Upper lobe of left lung (tissue), 6 donors: Measurements from ENCODE around the gene FOSL2. TPM values are rescaled to one million over a fixed set of nuclear protein-coding genes. Genes with fewer than 3 reads are reported as not detected.

Experiments used
- ATAC-seq, 2 donors: fragments of 200-7000 bp; cut with Tn5 transposase; one replicate each; pipeline ENCODE4 v1.9.1; 2022; ENCODE audit warnings: mild to moderate bottlenecking in 2 of 2, moderate library complexity in 2 of 2; ENCODE audit not compliant: low FRiP score in 2 of 2
- DNase-seq, 2 donors: peaks; one replicate each; pipeline ENCODE4 v3.0.0-alpha.2; 2019 to 2020
- H3K27ac ChIP-seq, 4 donors: fragments of 200-600 bp; sonication (generic); one replicate each; pipeline ENCODE4 v1.5.1; 2016 to 2019
- H3K27me3 ChIP-seq, 4 donors: fragments of 200-600 bp; sonication (generic); one replicate each; pipeline ENCODE4 v1.5.1; 2017 to 2019
- H3K36me3 ChIP-seq, 4 donors: fragments of 200-600 bp; sonication (generic); one replicate each; pipeline ENCODE4 v1.5.1; 2016 to 2019
- H3K4me1 ChIP-seq, 4 donors: fragments of 200-600 bp; sonication (generic); one replicate each; pipeline ENCODE4 v1.5.1; 2018 to 2019
- H3K4me3 ChIP-seq, 4 donors: fragments of 200-600 bp; sonication (generic); one replicate each; pipeline ENCODE4 v1.5.1; 2017 to 2019; ENCODE audit warnings: mild to moderate bottlenecking in 2 of 4, moderate library complexity in 1 of 4
- H3K9me3 ChIP-seq, 4 donors: fragments of 200-600 bp; sonication (generic); one replicate each; pipeline ENCODE4 v1.5.1; 2018 to 2019
- EP300 ChIP-seq, 4 donors: sonication (generic); formaldehyde crosslinking; IDR thresholded peaks; one replicate each; pipeline ENCODE4 v1.5.1; 2017; ENCODE audit warnings: antibody characterized with exemption in 4 of 4, control low read depth in 2 of 4
- POLR2A ChIP-seq, 4 donors: fragments of 450-650 bp; IDR thresholded peaks; one replicate each; pipeline ENCODE4 v1.5.1; 2016 to 2017; ENCODE audit warnings: antibody characterized with exemption in 4 of 4, mild to moderate bottlenecking in 2 of 4
- POLR2AphosphoS5 ChIP-seq, 2 donors: sonication (generic); formaldehyde crosslinking; IDR thresholded peaks; one replicate each; pipeline ENCODE4 v1.5.1; 2017; ENCODE audit warnings: antibody characterized with exemption in 2 of 2
- WGBS, 2 donors: methylation state at CpG; one replicate each; pipeline ENCODE4 v1.1.5; 2017 to 2018; 5-methylcytosine and 5-hydroxymethylcytosine counted together
- total RNA-seq, 6 donors: library from RNA; depleted of rRNA in 4 of 6; stranded (reverse); fragments of >200 nt in 4 of 6; gene quantifications; one replicate each; pipeline versions ENCODE4 v1.1.0 to v1.2.1, GENCODE V29; 2016 to 2021
- TF ChIP-seq, protein P1 (sequence below), 6 experiments: fragments of 450-650 bp in 4 of 6; fragments of 200-600 bp in 2 of 6; sonication (generic) in 2 of 6; IDR thresholded peaks; one replicate each; pipeline ENCODE4 v1.5.1; 2016 to 2019; ENCODE audit warnings: antibody characterized with exemption in 6 of 6
- donor health status: DM: no; HTN: no; CAD: no; lungs with moderate emphysema.
- donor health status: DM: no; HTN: yes; CAD: no; lungs with severe emphysema.

Gene FOSL2
- total RNA-seq, 6 donors from 2014 or later = 71.0 to 137 (median 91.0) TPM

DNA sequence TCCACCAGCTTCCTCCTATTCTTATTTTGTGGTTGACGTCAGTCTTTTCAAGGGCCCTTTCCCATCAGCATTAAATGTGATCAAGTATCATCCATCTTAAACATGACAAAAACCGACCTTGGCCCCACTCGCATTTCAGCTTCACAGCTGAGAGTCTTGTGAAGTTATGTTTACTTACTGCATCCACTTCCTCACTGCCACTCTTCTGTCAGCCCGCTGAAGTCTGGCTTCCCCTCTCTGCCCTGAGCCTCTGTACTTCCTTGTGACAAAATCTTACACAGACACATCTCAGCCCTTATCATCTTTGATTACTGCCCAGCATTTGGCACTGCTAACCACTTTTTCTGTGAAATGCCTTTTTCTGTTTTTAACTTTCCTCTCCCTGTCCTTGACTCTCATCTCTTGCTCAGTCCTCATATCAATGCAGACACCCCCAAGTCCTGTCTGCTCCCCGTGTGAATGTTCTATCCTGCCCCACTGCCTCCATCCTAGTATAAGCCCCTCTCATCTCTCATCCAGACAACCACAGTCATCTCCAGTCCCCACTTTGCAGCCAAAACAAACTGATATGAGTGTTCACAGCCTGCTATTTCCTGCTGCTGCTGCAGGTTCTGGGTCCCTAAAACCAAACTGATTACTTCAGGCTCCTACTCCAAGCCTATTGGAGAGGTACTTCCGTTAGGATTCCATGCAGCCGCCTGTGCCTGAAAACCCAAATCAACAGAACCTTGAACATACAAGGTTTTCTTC is 31.4 kb downstream of the FOSL2 start:
- Histone ChIP-seq H3K36me3 (no peaks in the 10 kb centered on the region), H3K4me1 (peaks cover 13 to 21% (median 18%) of the 10 kb centered on the region in 4 donors), H3K27me3 (no peaks in the 10 kb centered on the region), H3K27ac (peak overlapping the region; percentile 40 to 73 (median 66)), H3K4me3 (no peak overlapping the region), H3K9me3 (no peaks in the 10 kb centered on the region)
- 13 to 18% methylated on average over 5 to 7 of the region's 7 CpGs for WGBS, 2 donors
- DNase-seq (peak in 1 of 2 donors; percentile 76), ATAC-seq (peak; percentile 53 to 64)
- peak in 1 of 2 donors; percentile 23 for TF ChIP-seq POLR2AphosphoS5 (IDR thresholded peaks at IDR 0.05)
- TF ChIP-seq, protein P1, sequence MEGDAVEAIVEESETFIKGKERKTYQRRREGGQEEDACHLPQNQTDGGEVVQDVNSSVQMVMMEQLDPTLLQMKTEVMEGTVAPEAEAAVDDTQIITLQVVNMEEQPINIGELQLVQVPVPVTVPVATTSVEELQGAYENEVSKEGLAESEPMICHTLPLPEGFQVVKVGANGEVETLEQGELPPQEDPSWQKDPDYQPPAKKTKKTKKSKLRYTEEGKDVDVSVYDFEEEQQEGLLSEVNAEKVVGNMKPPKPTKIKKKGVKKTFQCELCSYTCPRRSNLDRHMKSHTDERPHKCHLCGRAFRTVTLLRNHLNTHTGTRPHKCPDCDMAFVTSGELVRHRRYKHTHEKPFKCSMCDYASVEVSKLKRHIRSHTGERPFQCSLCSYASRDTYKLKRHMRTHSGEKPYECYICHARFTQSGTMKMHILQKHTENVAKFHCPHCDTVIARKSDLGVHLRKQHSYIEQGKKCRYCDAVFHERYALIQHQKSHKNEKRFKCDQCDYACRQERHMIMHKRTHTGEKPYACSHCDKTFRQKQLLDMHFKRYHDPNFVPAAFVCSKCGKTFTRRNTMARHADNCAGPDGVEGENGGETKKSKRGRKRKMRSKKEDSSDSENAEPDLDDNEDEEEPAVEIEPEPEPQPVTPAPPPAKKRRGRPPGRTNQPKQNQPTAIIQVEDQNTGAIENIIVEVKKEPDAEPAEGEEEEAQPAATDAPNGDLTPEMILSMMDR (IDR thresholded peaks at IDR 0.05) = no peak

DNA sequence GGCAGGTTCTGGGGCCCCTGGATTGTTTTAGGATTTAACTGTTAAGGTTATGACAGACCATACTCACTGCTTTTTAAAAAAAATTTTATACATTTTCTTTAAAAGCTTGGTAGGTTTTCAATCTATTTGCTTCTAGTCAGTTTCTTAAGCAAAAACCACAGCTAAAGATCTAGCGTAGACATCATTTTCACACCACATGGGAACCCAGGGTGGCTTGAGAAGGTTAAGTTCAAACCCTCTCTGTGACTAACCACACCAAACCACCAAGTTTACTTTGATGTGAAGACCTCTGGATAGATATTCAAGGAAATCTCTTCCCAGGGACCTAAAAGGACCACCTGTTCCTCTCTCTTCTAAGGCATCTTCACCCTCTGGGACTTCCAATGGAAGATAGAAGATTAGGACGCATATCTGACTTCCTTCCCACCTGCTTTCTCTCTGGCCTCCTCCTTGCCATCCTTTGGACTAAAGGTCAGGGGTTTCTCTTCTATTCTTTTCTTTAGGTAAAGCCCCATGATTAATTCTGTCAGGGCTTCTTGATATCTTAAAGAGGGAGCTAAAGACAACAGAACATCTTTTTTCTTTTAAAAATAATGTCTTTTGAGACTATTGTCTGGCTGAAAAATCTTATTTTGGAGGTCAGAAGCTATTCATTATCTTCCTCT is 32.3 kb downstream of the FOSL2 start:
- ATAC-seq = no peak
- H3K27me3 ChIP-seq = no peaks in the 10 kb centered on the region
- H3K27ac ChIP-seq = no peak overlapping the region
- 71 to 84% methylated on average over 2 of the region's 2 CpGs for WGBS, 2 donors
- peaks cover 13 to 21% (median 18%) of the 10 kb centered on the region in 4 donors for H3K4me1 ChIP-seq
- H3K36me3 ChIP-seq = no peaks in the 10 kb centered on the region
- H3K4me3 ChIP-seq = no peak overlapping the region
- H3K9me3 ChIP-seq = no peaks in the 10 kb centered on the region
- TF ChIP-seq POLR2A (IDR thresholded peaks at IDR 0.05) (no peak), EP300 (IDR thresholded peaks at IDR 0.05) (no peak), POLR2AphosphoS5 (IDR thresholded peaks at IDR 0.05) (no peak)
- TF ChIP-seq, protein P1 (IDR thresholded peaks at IDR 0.05) = no peak
- DNase-seq = no peak

DNA sequence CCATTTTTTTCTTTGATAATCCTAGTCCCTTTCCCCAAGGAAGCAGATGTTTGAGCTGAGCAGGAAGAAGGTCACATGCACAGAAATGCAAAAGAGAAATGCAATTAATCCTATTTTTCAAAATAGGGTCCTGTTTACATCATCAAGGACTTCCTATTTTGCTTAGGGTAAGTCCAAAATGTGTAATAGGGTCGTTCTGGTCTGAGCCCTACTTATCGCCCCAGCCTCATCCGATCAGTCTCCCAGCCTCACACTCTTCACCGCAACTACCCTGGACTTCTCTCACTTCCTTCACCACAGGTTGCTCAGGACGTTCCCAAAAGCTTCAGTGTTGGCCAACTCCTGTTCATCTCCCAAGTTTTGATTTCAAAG is 32.8 kb downstream of the FOSL2 start:
- DNase-seq = no peak
- Histone ChIP-seq H3K27ac (no peak overlapping the region), H3K4me1 (peaks cover 13 to 21% (median 18%) of the 10 kb centered on the region in 4 donors), H3K4me3 (no peak overlapping the region), H3K9me3 (no peaks in the 10 kb centered on the region), H3K36me3 (no peaks in the 10 kb centered on the region), H3K27me3 (no peaks in the 10 kb centered on the region)
- WGBS, 2 donors = 70 to 74% methylated on average over 5 of the region's 5 CpGs
- ATAC-seq = no peak
- no peak for TF ChIP-seq POLR2A (IDR thresholded peaks at IDR 0.05)
- no peak for TF ChIP-seq EP300 (IDR thresholded peaks at IDR 0.05)
- TF ChIP-seq, protein P1 (IDR thresholded peaks at IDR 0.05) = no peak
- TF ChIP-seq POLR2AphosphoS5 (IDR thresholded peaks at IDR 0.05) = no peak

DNA sequence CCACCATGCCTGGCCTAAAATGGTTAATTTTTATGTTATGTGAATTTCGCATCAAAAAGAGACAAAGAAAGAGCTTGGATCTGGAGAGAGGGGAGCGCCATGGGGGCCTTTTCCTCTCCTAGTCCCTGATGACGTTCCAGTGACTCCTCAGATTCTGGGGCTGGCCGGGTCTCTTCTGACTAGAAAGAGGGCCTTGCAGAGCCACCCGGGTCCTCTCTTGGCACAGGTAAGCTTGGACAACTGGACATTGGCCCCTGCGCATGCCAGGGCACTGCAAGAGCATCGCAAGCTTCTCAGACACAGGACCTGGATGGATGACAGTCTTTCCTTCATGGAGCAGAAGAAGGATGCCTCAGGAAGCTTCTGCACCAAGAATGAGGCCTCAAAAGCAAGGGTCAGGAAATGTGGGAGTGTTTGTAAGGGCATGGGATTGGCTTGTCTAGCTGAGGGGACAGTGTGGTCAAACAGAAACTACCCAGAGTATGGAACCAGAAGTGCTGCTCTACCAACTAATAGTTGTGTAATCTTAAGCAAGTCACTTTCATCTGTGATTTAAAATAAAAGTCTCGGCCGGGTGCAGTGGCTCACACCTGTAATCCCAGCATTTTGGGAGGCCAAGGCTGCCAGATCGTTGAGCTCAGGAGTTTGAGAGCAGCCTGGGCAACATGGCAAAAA is 35.2 kb downstream of the FOSL2 start:
- H3K9me3 ChIP-seq = peaks cover 0 to under 1% (median 0%) of the 10 kb centered on the region in 4 donors
- H3K4me3 ChIP-seq = no peak overlapping the region
- no peak overlapping the region for H3K27ac ChIP-seq
- ATAC-seq = no peak
- WGBS, 2 donors = 83 to 90% methylated on average over 10 of the region's 10 CpGs
- DNase-seq = no peak
- no peaks in the 10 kb centered on the region for H3K36me3 ChIP-seq
- H3K4me1 ChIP-seq = peaks cover 13 to 19% (median 16%) of the 10 kb centered on the region in 4 donors
- TF ChIP-seq POLR2AphosphoS5 (IDR thresholded peaks at IDR 0.05) (no peak), EP300 (IDR thresholded peaks at IDR 0.05) (no peak), POLR2A (IDR thresholded peaks at IDR 0.05) (no peak)
- TF ChIP-seq, protein P1 (IDR thresholded peaks at IDR 0.05) = no peak
- no peaks in the 10 kb centered on the region for H3K27me3 ChIP-seq
